NCI-H1417 treated with DMSO at 0.1 percent for 48 hours (cell line): Measurements from ENCODE around the gene ZDHHC11B.
"Not testable (repeated sequence)": the region's sequence is repeated elsewhere in the genome, so short reads cannot be mapped to it uniquely, and the experiment has no call there.

Experiments
- DNase-seq: peaks from one replicate; lab custom pipeline; 2025; lab: John Stamatoyannopoulos, UW

The ZDHHC11B gene

GRCh38 chr5:769485-770145, 14.9 kb downstream of the ZDHHC11B start:
- DNase-seq: not testable (repeated sequence)

DNA sequence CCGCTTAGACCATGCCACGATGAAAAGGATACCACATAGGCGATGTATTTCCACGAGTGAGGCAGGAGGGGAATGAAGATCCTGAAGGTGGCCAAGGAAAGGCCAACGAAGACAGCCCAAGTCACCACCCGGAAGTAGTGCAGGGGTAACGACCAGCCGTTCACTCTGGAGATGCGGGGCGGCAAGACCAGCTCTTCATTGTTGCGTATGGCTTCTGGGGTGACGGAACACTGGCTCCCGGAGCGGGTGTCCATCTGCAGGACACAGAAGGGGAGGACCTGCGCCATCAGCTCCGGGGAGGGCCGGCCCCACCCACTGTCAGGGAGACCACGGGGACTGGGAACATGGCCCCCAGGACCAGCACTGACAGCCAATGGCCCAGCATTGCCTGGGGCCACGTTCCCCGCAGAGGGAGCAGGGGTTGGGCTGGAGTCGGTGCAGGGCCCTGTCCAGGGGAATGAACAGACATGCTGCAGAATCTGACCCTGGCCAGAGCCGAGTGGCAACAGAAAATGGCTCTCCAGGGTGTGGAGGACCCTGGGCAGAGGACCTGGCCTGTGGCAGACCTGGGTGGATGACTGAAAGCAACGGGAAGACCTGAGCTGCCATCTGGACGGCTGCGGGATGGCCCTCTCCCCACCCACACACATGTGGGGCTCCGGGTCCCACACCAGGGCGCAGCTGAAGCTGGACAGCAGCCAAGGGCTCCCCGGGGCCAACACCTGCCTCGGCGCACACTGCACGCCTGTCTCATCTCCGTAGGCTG, 17.7 kb downstream of the ZDHHC11B start:
- no peak for DNase-seq

- DNase-seq: no peak
Measured at GRCh38 chr5:765948-766631, 18.4 kb downstream of the ZDHHC11B start.

DNA sequence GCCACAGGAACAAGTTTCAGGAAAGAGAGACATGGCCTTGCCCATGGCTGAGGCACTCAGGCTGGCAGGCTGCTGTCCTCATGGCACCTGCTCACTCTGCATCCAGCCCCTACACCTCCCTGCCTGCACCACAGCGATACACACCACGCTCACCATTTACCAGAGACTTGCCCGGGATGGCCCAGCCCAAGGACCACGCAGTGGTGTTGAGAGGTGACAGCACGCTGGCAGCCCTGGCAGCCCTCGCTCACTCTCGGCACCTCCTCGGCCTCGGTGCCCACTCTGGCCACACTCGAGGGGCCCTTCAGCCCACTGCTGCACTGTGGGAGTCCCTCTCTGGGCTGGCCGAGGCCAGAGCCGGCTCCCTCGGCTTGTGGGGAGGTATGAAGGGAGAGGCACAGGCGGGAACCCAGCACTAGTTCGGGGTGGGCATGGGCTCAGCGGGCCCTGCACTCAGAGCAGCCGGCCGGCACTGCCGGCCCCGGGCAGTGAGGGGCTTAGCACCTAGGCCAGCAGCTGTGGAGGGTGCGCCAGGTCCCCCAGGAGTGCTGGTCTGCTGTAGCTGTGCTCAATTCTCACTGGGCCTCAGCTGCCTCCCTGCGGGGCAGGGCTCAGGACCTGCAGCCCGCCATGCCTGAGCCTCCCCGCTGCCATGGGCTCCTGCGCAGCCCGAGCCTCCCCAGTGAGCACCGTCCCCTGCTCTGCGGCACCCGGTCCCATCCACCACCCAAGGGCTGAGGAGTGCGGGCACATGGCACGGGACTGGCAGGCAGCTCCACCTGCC, 20.3 kb downstream of the ZDHHC11B start:
- no peak for DNase-seq

DNA sequence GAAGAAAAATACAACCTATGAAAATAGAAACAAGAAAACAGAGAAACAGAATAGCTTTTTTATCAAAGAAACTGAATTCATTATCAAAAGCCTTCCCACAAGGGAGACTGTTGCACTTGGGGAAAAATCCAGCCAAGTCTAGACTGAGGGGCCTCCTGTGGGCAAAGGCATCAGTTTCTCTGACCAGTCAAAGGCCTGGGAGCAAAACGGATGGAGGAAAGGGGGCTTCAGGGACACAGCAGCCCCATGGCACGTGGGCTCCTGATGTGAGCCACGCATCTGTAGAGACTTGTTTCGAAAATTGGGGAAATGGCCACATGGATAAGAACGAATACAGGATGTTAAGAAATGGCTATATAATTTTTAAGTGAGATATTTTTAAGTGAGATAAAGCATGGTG, 21.1 kb downstream of the ZDHHC11B start:
- DNase-seq: no peak

DNA sequence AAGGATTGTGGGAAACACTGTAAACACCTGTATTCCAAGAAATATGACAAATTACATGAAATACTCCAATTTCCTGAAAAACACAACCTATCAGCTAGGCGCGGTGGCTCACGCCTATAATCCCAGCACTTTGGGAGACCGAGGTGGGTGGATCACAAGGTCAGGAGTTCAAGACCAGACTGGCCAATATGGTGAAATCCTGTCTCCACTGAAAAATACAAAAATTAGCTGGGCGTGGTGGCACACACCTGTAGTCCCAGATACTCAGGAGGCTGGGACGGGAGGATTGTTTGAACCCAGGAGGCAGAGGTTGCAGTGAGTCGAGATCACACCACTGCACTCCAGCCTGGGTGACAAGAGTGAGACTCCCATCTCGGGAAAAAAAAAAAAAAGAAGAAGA, 21.5 kb downstream of the ZDHHC11B start:
- DNase-seq: not testable (repeated sequence)

DNA sequence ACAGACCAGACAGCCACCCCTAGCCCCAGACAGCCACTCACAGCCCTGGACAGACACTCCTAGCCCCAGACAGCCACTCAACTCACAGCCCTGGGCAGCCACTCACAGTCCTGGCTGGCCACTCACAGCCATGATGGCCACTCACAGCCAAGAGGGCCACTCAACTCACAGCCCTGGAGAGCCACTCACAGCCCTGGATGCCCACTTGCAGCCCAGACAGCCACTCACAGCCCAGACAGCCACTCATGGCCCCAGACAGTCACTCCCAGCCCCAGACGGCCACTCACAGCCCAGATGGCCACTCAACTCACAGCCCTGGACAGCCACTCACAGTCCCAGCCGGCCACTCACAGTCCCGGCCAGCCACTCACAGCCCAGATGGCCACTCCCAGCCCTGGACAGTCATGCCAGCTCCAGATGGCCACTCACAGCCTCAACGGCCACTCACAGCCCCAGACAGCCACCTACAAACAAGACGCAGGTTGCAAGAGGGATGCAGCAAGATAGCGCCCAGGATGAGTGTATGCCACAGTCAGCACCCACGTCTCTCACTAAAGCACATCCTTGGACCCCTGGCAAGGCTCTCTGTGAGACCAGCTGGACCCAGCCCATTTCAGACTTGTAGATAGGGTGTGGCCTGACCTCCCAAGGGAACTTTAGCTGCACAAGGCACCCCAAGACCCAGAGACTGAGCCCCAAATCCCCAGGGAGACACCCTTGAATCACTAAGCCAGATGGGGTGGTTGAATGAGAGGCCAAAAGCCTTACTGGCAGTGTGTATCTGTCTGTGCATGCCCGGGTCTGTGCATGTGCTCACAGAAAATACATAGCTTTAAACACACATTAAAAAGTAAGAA, 22.4 kb downstream of the ZDHHC11B start:
- DNase-seq: no peak

DNA sequence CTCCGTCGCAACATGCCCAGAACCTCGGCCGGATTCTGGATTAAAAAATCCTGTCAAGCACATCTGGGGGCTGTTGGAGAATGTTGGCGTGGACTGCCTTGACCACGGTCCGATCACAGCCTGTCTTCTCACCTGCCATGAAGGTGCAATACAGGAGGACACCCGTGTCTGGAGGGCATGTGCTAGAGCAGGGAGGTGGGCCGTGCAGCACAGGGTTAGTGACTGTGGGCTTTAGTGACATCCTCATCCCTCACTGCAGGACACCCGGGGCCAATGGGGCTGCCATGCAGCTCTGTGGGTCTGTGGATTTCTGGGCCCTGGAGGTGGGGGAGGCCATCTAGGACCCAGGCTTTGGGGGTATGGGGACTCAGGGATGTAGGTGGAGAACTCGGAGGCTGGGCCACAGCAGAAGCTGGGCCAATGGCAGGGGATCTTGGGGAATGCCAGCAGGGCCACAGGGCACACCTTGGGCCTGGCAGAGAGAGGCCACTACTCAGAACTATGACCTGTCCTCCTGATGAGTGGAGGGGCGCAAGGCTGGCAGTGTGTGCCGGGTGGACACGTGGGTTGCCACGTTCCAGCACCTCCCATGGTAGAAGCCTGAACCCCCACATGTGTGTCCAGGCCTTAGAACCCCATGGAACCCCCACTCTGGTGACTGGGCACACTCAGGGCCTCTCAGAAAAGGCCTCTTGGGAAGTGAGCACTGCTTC, 23.3 kb downstream of the ZDHHC11B start:
- no peak for DNase-seq

DNA sequence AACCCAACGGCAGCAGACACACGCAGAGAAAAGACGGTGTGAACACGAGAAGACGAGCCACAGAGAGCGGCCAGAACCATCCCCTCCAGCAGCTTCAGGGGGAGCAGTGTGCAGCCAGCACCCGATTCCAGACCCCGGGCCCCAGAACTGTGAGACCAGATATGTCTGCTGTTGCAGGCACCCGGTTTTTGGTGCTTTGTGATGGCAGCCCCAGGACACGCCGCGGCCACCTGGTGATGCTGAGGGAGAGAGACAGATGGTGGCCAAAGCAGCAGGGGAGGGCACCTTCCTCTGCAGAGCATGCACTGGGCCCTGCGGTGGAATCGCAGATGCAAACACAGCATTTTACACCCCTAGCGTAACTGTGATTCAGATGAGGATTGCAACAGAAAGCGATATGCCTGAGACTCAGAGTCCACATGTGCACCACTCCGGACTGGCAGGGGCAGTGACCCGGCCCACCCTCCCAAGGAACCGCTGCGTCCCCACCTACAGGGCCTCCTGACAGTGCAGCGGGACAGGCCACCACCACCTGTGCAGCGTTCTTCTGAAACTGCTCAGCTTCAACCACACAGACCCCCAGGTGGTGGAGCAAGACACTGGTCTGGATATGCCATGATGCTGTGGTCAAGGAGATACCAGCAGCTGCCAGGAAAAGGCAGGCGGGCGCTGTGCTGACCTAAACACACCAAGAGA, 24.0 kb downstream of the ZDHHC11B start:
- no peak for DNase-seq

DNA sequence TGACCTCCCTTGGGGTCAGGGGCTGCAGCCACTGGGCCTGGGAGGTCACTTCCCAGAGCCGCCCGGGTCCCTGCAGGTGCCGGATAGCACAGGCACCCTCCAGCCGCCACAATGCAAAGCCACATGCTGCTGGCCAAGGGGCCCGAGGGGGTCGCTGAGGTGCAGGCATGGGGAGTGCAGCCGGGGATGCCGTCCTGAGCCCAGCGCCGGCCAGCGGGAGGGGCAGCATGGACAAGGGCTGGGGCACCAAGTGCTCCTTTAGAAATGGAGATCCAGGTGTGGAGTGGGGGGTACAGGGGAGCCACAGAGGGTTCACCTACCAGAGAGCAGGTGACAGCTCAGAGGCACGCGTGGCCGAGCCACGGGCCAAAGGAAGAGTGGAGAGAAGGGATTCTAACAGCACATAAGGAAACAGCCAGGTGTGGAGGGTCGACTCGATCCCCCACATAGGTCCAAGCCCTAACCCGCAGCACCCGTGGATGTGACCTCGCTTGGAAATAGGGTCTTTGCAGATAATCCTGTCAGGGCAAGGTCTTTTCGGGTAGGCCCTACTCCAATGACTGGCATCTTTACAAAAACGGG, 24.7 kb downstream of the ZDHHC11B start:
- DNase-seq: no peak

GRCh38 chr5:759111-759751, 25.3 kb downstream of the ZDHHC11B start:
- DNase-seq: peak; percentile 0

- DNase-seq: no peak
Measured at GRCh38 chr5:758698-759053, 25.9 kb downstream of the ZDHHC11B start.

GRCh38 chr5:757931-758697, 26.4 kb downstream of the ZDHHC11B start:
- peak; percentile 21 for DNase-seq

DNA sequence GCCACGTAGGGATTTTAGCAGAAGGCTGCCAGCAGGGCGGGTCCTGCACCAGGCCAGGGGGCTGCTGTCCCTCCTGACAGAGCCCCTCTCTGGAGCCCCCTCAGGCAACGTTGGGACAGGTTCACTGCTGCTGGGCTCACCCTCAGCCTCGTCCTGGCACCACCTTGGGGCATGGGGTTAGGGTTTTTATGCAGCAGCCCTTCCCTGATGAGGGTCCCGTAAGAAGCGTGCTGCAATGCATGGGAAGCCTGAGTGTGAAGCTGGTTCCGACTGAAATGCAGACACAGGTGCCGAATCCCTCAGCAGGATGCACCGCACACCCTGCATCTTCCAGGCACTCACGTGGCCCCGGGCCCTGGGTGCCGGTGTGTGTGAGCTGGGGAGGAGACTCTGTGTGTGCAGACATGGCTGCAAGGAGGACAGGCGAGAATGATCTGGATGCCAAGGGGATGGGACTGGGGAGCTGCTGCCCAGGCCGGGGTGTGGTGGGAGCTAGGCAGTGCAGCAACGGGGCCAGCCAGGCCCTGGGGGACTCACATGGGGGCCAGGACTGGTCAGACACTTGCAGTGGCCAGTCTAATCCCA, 27.1 kb downstream of the ZDHHC11B start:
- no peak for DNase-seq

DNA sequence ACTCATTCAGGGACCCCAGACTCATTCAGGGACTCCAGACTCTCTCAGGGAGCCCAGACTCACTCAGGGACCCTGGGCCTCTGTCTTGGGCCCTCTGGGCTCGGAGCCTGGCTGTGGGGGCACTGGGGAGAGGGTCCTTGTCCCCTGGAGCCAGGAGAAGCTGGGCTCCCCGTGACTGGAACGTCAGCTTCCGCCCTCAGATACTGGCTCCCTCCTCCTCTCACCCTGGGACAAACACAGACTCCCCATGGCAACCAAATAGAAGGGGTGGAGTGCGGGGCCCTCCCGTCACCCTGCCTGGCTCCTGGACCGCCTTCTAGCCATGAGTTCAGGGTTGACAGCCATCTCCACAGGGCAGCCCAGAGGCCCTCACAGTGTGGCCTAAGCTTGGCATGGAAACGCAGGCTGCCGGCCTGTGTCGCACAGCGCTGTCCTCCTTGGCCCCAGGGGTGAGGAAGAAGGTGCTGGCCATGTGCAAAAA, 27.6 kb downstream of the ZDHHC11B start:
- DNase-seq: no peak

DNA sequence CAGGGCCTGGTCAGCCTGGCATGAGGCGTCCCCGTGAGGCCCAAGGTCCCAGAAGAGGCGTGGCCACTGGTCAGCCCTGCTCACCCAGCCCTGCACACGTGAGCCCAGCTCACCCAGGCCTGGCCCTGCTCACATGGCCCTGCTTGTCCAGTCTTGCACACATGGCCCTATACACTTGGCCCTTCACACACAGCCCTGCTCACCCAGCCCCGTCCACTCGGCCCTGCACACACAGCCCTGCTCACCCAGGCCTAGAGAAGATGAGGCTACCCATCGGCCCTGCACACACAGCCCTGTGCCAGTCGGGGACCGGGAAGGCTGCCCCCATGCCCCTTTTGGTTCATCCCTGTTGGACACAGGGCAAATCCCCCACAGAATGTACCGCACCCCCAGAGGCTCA, 28.4 kb downstream of the ZDHHC11B start:
- DNase-seq: no peak

GRCh38 chr5:754143-754632, 30.3 kb downstream of the ZDHHC11B start:
- DNase-seq: not testable (repeated sequence)
